Measurements from ENCODE around the gene NR1H2. TPM values are rescaled to one million over a fixed set of nuclear protein-coding genes. Genes with fewer than 3 reads are reported as not detected.

The NR1H2 gene
- total RNA-seq, 2 donors from 2014 or later = 40.4 to 42.7 TPM

- H3K4me1 Mint-ChIP-seq = peaks cover 2% of the 10 kb centered on the region
- WGBS, 2 experiments (ENCODE audit: insufficient coverage in 1 of 2, insufficient read length in 1 of 2) = 94 to 99% methylated on average over 25 to 36 of the region's 36 CpGs
- Histone ChIP-seq H3K4me3 (ENCODE audit: low read length) (no peak overlapping the region), H3K36me3 (ENCODE audit: control insufficient read depth, insufficient read depth, low read length) (peaks cover 37% of the 10 kb centered on the region), H3K9ac (ENCODE audit: extremely low read depth, low read length, poor library complexity, severe bottlenecking) (no peak overlapping the region), H3K27ac (ENCODE audit: low read depth, low read length) (no peak overlapping the region), H3K9me3 (ENCODE audit: control insufficient read depth, low read length) (no peaks in the 10 kb centered on the region), H3K4me1 (ENCODE audit: control insufficient read depth, insufficient read depth, low read length) (no peaks in the 10 kb centered on the region), H3K27me3 (ENCODE audit: control insufficient read depth, insufficient read depth, low read length, poor library complexity, severe bottlenecking) (no peaks in the 10 kb centered on the region)
- TF ChIP-seq CTCF (conservative IDR thresholded peaks at IDR 0.05) = no peak
- H3K36me3 Mint-ChIP-seq (ENCODE audit: low read depth) = peaks cover 32% of the 10 kb centered on the region
- no peak overlapping the region for H3K4me3 Mint-ChIP-seq
- DNase-seq = no peak
- H3K27me3 Mint-ChIP-seq (ENCODE audit: insufficient read depth) = no peaks in the 10 kb centered on the region
- H3K9me3 Mint-ChIP-seq = peaks cover 2% of the 10 kb centered on the region
- no peak overlapping the region for H3K27ac Mint-ChIP-seq
Measured at GRCh38 chr19:50378169-50378862, 2.1 kb downstream of the NR1H2 start.

DNA sequence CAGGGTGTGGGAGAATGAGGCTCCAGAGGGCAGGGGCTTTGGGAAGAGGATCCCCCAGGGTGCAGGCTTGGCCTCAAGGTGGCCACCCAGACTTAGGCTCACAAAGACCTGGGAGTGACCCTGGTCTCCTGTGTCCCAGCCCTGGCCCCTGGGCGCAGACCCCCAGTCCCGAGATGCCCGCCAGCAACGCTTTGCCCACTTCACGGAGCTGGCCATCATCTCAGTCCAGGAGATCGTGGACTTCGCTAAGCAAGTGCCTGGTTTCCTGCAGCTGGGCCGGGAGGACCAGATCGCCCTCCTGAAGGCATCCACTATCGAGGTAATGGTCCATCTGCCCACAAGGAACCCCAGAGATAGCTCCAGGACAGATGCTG is 2.6 kb downstream of the NR1H2 start:
- Mint-ChIP-seq H3K36me3 (ENCODE audit: low read depth) (peaks cover 32% of the 10 kb centered on the region), H3K27me3 (ENCODE audit: insufficient read depth) (no peaks in the 10 kb centered on the region), H3K4me3 (no peak overlapping the region), H3K27ac (no peak overlapping the region), H3K4me1 (peaks cover 7% of the 10 kb centered on the region), H3K9me3 (peaks cover 2% of the 10 kb centered on the region)
- Histone ChIP-seq H3K36me3 (ENCODE audit: control insufficient read depth, insufficient read depth, low read length) (peaks cover 37% of the 10 kb centered on the region), H3K27ac (ENCODE audit: low read depth, low read length) (no peak overlapping the region), H3K9me3 (ENCODE audit: control insufficient read depth, low read length) (no peaks in the 10 kb centered on the region), H3K9ac (ENCODE audit: extremely low read depth, low read length, poor library complexity, severe bottlenecking) (no peak overlapping the region), H3K4me1 (ENCODE audit: control insufficient read depth, insufficient read depth, low read length) (no peaks in the 10 kb centered on the region), H3K27me3 (ENCODE audit: control insufficient read depth, insufficient read depth, low read length, poor library complexity, severe bottlenecking) (no peaks in the 10 kb centered on the region), H3K4me3 (ENCODE audit: low read length) (no peak overlapping the region)
- DNase-seq = no peak
- TF ChIP-seq CTCF (conservative IDR thresholded peaks at IDR 0.05) = no peak
- 95 to 98% methylated on average over 9 to 10 of the region's 10 CpGs for WGBS, 2 experiments (ENCODE audit: insufficient coverage in 1 of 2, insufficient read length in 1 of 2)

DNA sequence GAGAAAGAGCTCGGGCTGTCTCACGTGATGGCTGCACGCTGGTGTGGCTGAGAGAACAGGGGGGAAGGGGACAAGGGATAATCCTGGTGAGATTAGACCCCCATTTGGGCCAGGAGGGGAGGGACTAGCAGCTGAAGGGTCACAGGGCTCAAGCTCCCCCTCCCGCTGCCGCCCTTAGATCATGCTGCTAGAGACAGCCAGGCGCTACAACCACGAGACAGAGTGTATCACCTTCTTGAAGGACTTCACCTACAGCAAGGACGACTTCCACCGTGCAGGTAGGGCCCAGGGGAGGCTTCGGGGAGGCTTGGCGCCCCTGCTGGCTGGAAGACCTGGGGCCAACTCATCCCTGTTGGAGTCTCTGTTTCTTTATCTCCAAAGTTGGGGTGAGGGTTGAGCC is 3.3 kb downstream of the NR1H2 start:
- H3K27me3 Mint-ChIP-seq (ENCODE audit: insufficient read depth) = no peaks in the 10 kb centered on the region
- no peak overlapping the region for H3K4me3 Mint-ChIP-seq
- Histone ChIP-seq H3K27me3 (ENCODE audit: control insufficient read depth, insufficient read depth, low read length, poor library complexity, severe bottlenecking) (no peaks in the 10 kb centered on the region), H3K9me3 (ENCODE audit: control insufficient read depth, low read length) (no peaks in the 10 kb centered on the region), H3K9ac (ENCODE audit: extremely low read depth, low read length, poor library complexity, severe bottlenecking) (no peak overlapping the region), H3K27ac (ENCODE audit: low read depth, low read length) (no peak overlapping the region), H3K4me3 (ENCODE audit: low read length) (no peak overlapping the region), H3K36me3 (ENCODE audit: control insufficient read depth, insufficient read depth, low read length) (peaks cover 37% of the 10 kb centered on the region), H3K4me1 (ENCODE audit: control insufficient read depth, insufficient read depth, low read length) (no peaks in the 10 kb centered on the region)
- DNase-seq = no peak
- H3K27ac Mint-ChIP-seq = no peak overlapping the region
- H3K4me1 Mint-ChIP-seq = peaks cover 7% of the 10 kb centered on the region
- 91 to 95% methylated on average over 6 to 11 of the region's 11 CpGs for WGBS, 2 experiments (ENCODE audit: insufficient coverage in 1 of 2, insufficient read length in 1 of 2)
- H3K36me3 Mint-ChIP-seq (ENCODE audit: low read depth) = peaks cover 32% of the 10 kb centered on the region
- peaks cover 2% of the 10 kb centered on the region for H3K9me3 Mint-ChIP-seq
- no peak for TF ChIP-seq CTCF (conservative IDR thresholded peaks at IDR 0.05)

Measured in endodermal cell (in vitro differentiated cells).